ENCODE data around the gene FAM151A. TPM values are rescaled to one million over a fixed set of nuclear protein-coding genes. Genes with fewer than 3 reads are reported as not detected.

Gene FAM151A
- total and polyA plus RNA-seq, 12 donors = 0.39 to 2.9 (median 0.94) TPM; not detected in 1

GRCh38 chr1:54650417-54650816, 27.1 kb upstream of the FAM151A start:
- DNase-seq = no peak
- intact Hi-C loops (cut with DNase I) = no loop called here
- H3K27me3 ChIP-seq = no peaks in the 10 kb centered on the region
- peaks cover 0 to 9% (median 0%) of the 10 kb centered on the region in 9 donors for H3K36me3 ChIP-seq
- peaks cover 0 to 23% (median 0%) of the 10 kb centered on the region in 9 donors for H3K4me1 ChIP-seq
- WGBS, 2 donors = 75 to 87% methylated on average over 3 of the region's 3 CpGs
- no peak for TF ChIP-seq CTCF (IDR thresholded peaks at IDR 0.05)
- H3K9me3 ChIP-seq = no peaks in the 10 kb centered on the region
- no peak for ATAC-seq
- no peak overlapping the region for H3K27ac ChIP-seq
- H3K4me3 ChIP-seq = no peak overlapping the region

- DNase-seq (no peak), ATAC-seq (no peak)
- no peak for TF ChIP-seq CTCF (IDR thresholded peaks at IDR 0.05)
- no peaks in the 10 kb centered on the region for H3K27me3 ChIP-seq
- 93 to 97% methylated on average over 1 of the region's 1 CpG for WGBS, 2 donors
- intact Hi-C loops (cut with DNase I) = loop anchor here in 1 of 10 donors (5.0 kb wide), 1 partner anchor 103 kb away; the partner anchor contains the start of gene ACOT11
- peaks cover 0 to 3% (median 0%) of the 10 kb centered on the region in 11 donors for H3K9me3 ChIP-seq
- H3K27ac ChIP-seq = no peak overlapping the region
- peaks cover 0 to 25% (median 0%) of the 10 kb centered on the region in 9 donors for H3K4me1 ChIP-seq
- H3K4me3 ChIP-seq = no peak overlapping the region
- H3K36me3 ChIP-seq = peaks cover 0 to 9% (median 0%) of the 10 kb centered on the region in 9 donors
Observed at GRCh38 chr1:54649921-54650320, 26.6 kb upstream of the FAM151A start.

- ATAC-seq = no peak
- H3K9me3 ChIP-seq = peaks cover 0 to 9% (median under 1%) of the 10 kb centered on the region in 11 donors
- WGBS, 2 donors = 73 to 78% methylated on average over 5 of the region's 5 CpGs
- H3K4me1 ChIP-seq = peaks cover 0 to 25% (median 0%) of the 10 kb centered on the region in 9 donors
- DNase-seq = no peak
- intact Hi-C loops (cut with DNase I) = loop anchor here in 1 of 10 donors (5.0 kb wide), 1 partner anchor 102 kb away; the partner anchor contains the start of gene ACOT11
- no peak overlapping the region for H3K27ac ChIP-seq
- H3K27me3 ChIP-seq = no peaks in the 10 kb centered on the region
- no peak for TF ChIP-seq CTCF (IDR thresholded peaks at IDR 0.05)
- H3K36me3 ChIP-seq = peaks cover 0 to 8% (median 0%) of the 10 kb centered on the region in 9 donors
- no peak overlapping the region for H3K4me3 ChIP-seq
Observed at GRCh38 chr1:54649130-54649898, 26.0 kb upstream of the FAM151A start.

- intact Hi-C loops (cut with DNase I) = loop anchor here in 1 of 10 donors (5.0 kb wide), 1 partner anchor 99 kb away; the partner anchor contains the start of gene ACOT11
- H3K4me1 ChIP-seq = peaks cover 0 to 25% (median 0%) of the 10 kb centered on the region in 9 donors
- H3K27me3 ChIP-seq = no peaks in the 10 kb centered on the region
- peak; percentile 75 to 94 (median 89) for ATAC-seq
- 39 to 49% methylated on average over 7 of the region's 7 CpGs for WGBS, 2 donors
- TF ChIP-seq CTCF (IDR thresholded peaks at IDR 0.05) = no peak
- peak; percentile 41 to 59 for DNase-seq
- H3K4me3 ChIP-seq = no peak overlapping the region
- H3K27ac ChIP-seq = peak overlapping the region; percentile 33 to 90 (median 82)
- H3K9me3 ChIP-seq = peaks cover 0 to 26% (median 13%) of the 10 kb centered on the region in 11 donors
- no peaks in the 10 kb centered on the region for H3K36me3 ChIP-seq
Observed at GRCh38 chr1:54645806-54646676, 22.7 kb upstream of the FAM151A start.

Data from heart right ventricle (tissue), 16 donors.